WTC11 (cell line): ENCODE measurements around the gene MMP7. TPM values are rescaled to one million over a fixed set of nuclear protein-coding genes. Genes with fewer than 3 reads are reported as not detected.

ENCODE experiments used
- ATAC-seq: fragments of 200-7000 bp; cut with Tn5 transposase; 2 replicates; pipeline ENCODE4 v1.10.0; 2021; ENCODE audit warnings: mild to moderate bottlenecking, moderate library complexity
- CTCF ChIA-PET: fragments of 300-600 bp; sonication (Branson Sonifier 250); formaldehyde crosslinking; loops from one replicate; lab custom pipeline; 2021; ENCODE audit warnings: antibody characterized with exemption; lab: Charles Lee
- POLR2A ChIA-PET: fragments of 350-600 bp; sonication (Branson Sonifier 250); formaldehyde crosslinking; loops from one replicate; lab custom pipeline; 2021; ENCODE audit warnings: antibody characterized with exemption; lab: Charles Lee
- DNase-seq: peaks from one replicate; pipeline ENCODE4 v3.0.0; 2021; ENCODE audit warnings: low spot score
- H3K27ac Mint-ChIP-seq: 2 replicates; pipeline ENCODE4 v1.8.0; 2021; ENCODE audit warnings: mixed read lengths
- H3K27me3 Mint-ChIP-seq: 2 replicates; pipeline ENCODE4 v1.8.0; 2021; ENCODE audit warnings: low read depth, mild to moderate bottlenecking, moderate library complexity, mixed read lengths
- H3K36me3 Mint-ChIP-seq: 2 replicates; pipeline ENCODE4 v1.8.0; 2021; ENCODE audit warnings: mixed read lengths
- H3K4me1 Mint-ChIP-seq: 2 replicates; pipeline ENCODE4 v1.8.0; 2022; ENCODE audit warnings: mixed read lengths
- H3K4me3 Mint-ChIP-seq: 2 replicates; pipeline ENCODE4 v1.8.0; 2021; ENCODE audit warnings: mild to moderate bottlenecking, moderate library complexity, mixed read lengths
- H3K9me3 Mint-ChIP-seq: 2 replicates; pipeline ENCODE4 v1.8.0; 2021; ENCODE audit warnings: mixed read lengths
- CBFB ChIP-seq: sonication (generic); formaldehyde crosslinking; IDR thresholded peaks from 2 replicates; pipeline ENCODE4 v1.8.1; 2022; ENCODE audit warnings: mild to moderate bottlenecking, low read depth, missing genetic modification reagents
- KAT7 ChIP-seq: sonication (generic); formaldehyde crosslinking; IDR thresholded peaks from 2 replicates; pipeline ENCODE4 v1.8.1; 2023; ENCODE audit warnings: missing genetic modification reagents, mild to moderate bottlenecking, borderline replicate concordance
- NR2C2 ChIP-seq: sonication (generic); formaldehyde crosslinking; IDR thresholded peaks from 2 replicates; pipeline ENCODE4 v1.8.0; 2022; ENCODE audit warnings: mild to moderate bottlenecking, missing genetic modification reagents
- RELA ChIP-seq: sonication (generic); formaldehyde crosslinking; IDR thresholded peaks from 2 replicates; pipeline ENCODE4 v1.8.1; 2022; ENCODE audit warnings: missing genetic modification reagents, mild to moderate bottlenecking, borderline replicate concordance
- RORB ChIP-seq: fragments of 250-450 bp; sonication (Bioruptor Pico); IDR thresholded peaks from 2 replicates; pipeline ENCODE4 v1.9.0; 2021; ENCODE audit warnings: mild to moderate bottlenecking
- TEAD4 ChIP-seq: sonication (generic); formaldehyde crosslinking; IDR thresholded peaks from 2 replicates; pipeline ENCODE4 v1.8.0; 2022; ENCODE audit warnings: mild to moderate bottlenecking, missing genetic modification reagents
- TP53 ChIP-seq: sonication (generic); formaldehyde crosslinking; IDR thresholded peaks from 2 replicates; pipeline ENCODE4 v1.8.1; 2023; ENCODE audit warnings: mild to moderate bottlenecking, missing genetic modification reagents
- ZNF138 ChIP-seq: sonication (generic); formaldehyde crosslinking; conservative IDR thresholded peaks from 2 replicates; pipeline ENCODE4 v1.8.1; 2022; ENCODE audit warnings: mild to moderate bottlenecking, moderate library complexity, missing genetic modification reagents
- ZNF263 ChIP-seq: sonication (generic); formaldehyde crosslinking; IDR thresholded peaks from 2 replicates; pipeline ENCODE4 v1.8.1; 2022; ENCODE audit warnings: low read depth, mild to moderate bottlenecking, moderate library complexity, missing genetic modification reagents
- ZNF423 ChIP-seq: fragments of 250-450 bp; sonication (Bioruptor Pico); IDR thresholded peaks from 2 replicates; pipeline ENCODE4 v2.1.2; 2022; ENCODE audit warnings: mild to moderate bottlenecking, moderate library complexity
- total RNA-seq: library from RNA; stranded (reverse); gene quantifications from 3 replicates; pipeline ENCODE4 v1.2.3, GENCODE V29; 2021
- TF ChIP-seq, protein P1 (sequence below): sonication (generic); formaldehyde crosslinking; IDR thresholded peaks from 2 replicates; pipeline ENCODE4 v1.8.1; 2023; ENCODE audit warnings: mild to moderate bottlenecking, missing genetic modification reagents, borderline replicate concordance
- TF ChIP-seq, protein P2 (sequence below): sonication (generic); formaldehyde crosslinking; conservative IDR thresholded peaks from 2 replicates; pipeline ENCODE4 v1.8.1; 2023; ENCODE audit warnings: mild to moderate bottlenecking, low read depth, missing genetic modification reagents, moderate library complexity
- TF ChIP-seq, protein P3 (sequence below): sonication (generic); formaldehyde crosslinking; IDR thresholded peaks from 2 replicates; pipeline ENCODE4 v1.8.1; 2022; ENCODE audit warnings: mild to moderate bottlenecking, moderate library complexity, missing genetic modification reagents
- TF ChIP-seq, protein P4 (sequence below): sonication (generic); formaldehyde crosslinking; IDR thresholded peaks from 2 replicates; pipeline ENCODE4 v1.8.0; 2022; ENCODE audit warnings: missing genetic modification reagents
- TF ChIP-seq, protein P5 (sequence below): fragments of 250-450 bp; sonication (Bioruptor Pico); IDR thresholded peaks from 2 replicates; pipeline ENCODE4 v1.9.0; 2021; ENCODE audit warnings: mild to moderate bottlenecking, borderline replicate concordance
- TF ChIP-seq, protein P6 (sequence below): sonication (generic); formaldehyde crosslinking; IDR thresholded peaks from 2 replicates; pipeline ENCODE4 v1.8.1; 2022; ENCODE audit warnings: low read depth, missing genetic modification reagents, borderline replicate concordance

The MMP7 gene
- total RNA-seq, 1 experiment from 2014 or later, result 0.50 TPM

DNA sequence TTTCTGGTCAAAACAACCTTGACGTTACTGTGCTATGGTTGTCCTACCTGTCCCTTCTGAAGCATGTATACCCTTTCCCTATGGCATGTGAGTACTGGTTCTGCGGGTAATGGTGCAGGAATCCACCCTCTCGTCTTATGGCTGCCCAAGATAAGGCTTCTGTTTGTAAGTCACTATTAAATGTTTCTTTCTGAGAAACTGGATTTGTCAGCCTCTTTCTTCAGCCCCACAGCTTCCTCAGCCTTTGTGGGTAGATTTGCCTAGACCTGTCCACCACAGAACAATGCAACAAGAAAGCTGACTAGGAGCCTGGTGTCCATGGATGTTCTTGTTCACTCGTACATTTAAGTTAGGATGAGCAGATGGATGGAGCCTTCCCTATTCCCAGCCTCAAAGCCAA, 14.4 kb downstream of the MMP7 start:
- H3K27ac Mint-ChIP-seq, result no peak overlapping the region

DNA sequence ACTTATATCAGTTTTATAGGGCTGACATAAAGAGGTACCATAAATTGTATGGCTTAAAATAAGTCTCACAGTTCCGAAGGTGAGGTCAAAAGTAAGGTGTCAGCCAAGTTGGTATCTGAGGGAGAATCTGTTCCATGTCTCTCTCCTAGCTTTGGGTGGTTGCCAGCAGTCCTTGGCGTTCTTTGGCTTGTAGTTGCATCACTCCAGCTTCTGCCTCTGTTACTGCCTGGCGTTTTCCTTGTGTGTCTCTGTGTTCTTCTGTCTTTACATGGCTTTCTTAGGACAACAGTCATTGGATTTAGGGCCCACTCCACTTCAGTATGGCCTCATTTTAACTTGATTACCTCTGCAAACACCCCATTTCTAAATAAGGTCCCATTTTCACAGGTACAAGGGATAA, 16.7 kb downstream of the MMP7 start:
- Mint-ChIP-seq H3K27me3 (no peaks in the 10 kb centered on the region), H3K4me3 (no peak overlapping the region), H3K36me3 (no peaks in the 10 kb centered on the region), H3K27ac (no peak overlapping the region), H3K9me3 (no peaks in the 10 kb centered on the region)
- no peak for ATAC-seq
- no peak for DNase-seq
- ChIA-PET CTCF (no interaction called here), POLR2A (no interaction called here)
- TF ChIP-seq, protein P1, sequence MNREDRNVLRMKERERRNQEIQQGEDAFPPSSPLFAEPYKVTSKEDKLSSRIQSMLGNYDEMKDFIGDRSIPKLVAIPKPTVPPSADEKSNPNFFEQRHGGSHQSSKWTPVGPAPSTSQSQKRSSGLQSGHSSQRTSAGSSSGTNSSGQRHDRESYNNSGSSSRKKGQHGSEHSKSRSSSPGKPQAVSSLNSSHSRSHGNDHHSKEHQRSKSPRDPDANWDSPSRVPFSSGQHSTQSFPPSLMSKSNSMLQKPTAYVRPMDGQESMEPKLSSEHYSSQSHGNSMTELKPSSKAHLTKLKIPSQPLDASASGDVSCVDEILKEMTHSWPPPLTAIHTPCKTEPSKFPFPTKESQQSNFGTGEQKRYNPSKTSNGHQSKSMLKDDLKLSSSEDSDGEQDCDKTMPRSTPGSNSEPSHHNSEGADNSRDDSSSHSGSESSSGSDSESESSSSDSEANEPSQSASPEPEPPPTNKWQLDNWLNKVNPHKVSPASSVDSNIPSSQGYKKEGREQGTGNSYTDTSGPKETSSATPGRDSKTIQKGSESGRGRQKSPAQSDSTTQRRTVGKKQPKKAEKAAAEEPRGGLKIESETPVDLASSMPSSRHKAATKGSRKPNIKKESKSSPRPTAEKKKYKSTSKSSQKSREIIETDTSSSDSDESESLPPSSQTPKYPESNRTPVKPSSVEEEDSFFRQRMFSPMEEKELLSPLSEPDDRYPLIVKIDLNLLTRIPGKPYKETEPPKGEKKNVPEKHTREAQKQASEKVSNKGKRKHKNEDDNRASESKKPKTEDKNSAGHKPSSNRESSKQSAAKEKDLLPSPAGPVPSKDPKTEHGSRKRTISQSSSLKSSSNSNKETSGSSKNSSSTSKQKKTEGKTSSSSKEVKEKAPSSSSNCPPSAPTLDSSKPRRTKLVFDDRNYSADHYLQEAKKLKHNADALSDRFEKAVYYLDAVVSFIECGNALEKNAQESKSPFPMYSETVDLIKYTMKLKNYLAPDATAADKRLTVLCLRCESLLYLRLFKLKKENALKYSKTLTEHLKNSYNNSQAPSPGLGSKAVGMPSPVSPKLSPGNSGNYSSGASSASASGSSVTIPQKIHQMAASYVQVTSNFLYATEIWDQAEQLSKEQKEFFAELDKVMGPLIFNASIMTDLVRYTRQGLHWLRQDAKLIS (CRISPR knock-in tag), result no peak
- TF ChIP-seq NR2C2 (CRISPR knock-in tag), result no peak
- no peak for TF ChIP-seq ZNF423 (CRISPR knock-in tag)
- TF ChIP-seq KAT7, result no peak
- no peak for TF ChIP-seq TP53 (CRISPR knock-in tag)
- TF ChIP-seq, protein P2, sequence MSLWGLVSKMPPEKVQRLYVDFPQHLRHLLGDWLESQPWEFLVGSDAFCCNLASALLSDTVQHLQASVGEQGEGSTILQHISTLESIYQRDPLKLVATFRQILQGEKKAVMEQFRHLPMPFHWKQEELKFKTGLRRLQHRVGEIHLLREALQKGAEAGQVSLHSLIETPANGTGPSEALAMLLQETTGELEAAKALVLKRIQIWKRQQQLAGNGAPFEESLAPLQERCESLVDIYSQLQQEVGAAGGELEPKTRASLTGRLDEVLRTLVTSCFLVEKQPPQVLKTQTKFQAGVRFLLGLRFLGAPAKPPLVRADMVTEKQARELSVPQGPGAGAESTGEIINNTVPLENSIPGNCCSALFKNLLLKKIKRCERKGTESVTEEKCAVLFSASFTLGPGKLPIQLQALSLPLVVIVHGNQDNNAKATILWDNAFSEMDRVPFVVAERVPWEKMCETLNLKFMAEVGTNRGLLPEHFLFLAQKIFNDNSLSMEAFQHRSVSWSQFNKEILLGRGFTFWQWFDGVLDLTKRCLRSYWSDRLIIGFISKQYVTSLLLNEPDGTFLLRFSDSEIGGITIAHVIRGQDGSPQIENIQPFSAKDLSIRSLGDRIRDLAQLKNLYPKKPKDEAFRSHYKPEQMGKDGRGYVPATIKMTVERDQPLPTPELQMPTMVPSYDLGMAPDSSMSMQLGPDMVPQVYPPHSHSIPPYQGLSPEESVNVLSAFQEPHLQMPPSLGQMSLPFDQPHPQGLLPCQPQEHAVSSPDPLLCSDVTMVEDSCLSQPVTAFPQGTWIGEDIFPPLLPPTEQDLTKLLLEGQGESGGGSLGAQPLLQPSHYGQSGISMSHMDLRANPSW (CRISPR knock-in tag), result no peak
- no peak for TF ChIP-seq RELA
- no peak for TF ChIP-seq TEAD4 (CRISPR knock-in tag)
- TF ChIP-seq ZNF263 (CRISPR knock-in tag), result no peak
- TF ChIP-seq, protein P3, sequence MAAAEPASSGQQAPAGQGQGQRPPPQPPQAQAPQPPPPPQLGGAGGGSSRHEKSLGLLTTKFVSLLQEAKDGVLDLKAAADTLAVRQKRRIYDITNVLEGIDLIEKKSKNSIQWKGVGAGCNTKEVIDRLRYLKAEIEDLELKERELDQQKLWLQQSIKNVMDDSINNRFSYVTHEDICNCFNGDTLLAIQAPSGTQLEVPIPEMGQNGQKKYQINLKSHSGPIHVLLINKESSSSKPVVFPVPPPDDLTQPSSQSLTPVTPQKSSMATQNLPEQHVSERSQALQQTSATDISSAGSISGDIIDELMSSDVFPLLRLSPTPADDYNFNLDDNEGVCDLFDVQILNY (CRISPR knock-in tag), result no peak
- TF ChIP-seq RORB, result no peak
- TF ChIP-seq, protein P4, sequence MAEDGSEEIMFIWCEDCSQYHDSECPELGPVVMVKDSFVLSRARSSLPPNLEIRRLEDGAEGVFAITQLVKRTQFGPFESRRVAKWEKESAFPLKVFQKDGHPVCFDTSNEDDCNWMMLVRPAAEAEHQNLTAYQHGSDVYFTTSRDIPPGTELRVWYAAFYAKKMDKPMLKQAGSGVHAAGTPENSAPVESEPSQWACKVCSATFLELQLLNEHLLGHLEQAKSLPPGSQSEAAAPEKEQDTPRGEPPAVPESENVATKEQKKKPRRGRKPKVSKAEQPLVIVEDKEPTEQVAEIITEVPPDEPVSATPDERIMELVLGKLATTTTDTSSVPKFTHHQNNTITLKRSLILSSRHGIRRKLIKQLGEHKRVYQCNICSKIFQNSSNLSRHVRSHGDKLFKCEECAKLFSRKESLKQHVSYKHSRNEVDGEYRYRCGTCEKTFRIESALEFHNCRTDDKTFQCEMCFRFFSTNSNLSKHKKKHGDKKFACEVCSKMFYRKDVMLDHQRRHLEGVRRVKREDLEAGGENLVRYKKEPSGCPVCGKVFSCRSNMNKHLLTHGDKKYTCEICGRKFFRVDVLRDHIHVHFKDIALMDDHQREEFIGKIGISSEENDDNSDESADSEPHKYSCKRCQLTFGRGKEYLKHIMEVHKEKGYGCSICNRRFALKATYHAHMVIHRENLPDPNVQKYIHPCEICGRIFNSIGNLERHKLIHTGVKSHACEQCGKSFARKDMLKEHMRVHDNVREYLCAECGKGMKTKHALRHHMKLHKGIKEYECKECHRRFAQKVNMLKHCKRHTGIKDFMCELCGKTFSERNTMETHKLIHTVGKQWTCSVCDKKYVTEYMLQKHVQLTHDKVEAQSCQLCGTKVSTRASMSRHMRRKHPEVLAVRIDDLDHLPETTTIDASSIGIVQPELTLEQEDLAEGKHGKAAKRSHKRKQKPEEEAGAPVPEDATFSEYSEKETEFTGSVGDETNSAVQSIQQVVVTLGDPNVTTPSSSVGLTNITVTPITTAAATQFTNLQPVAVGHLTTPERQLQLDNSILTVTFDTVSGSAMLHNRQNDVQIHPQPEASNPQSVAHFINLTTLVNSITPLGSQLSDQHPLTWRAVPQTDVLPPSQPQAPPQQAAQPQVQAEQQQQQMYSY (CRISPR knock-in tag), result no peak
- TF ChIP-seq, protein P5, sequence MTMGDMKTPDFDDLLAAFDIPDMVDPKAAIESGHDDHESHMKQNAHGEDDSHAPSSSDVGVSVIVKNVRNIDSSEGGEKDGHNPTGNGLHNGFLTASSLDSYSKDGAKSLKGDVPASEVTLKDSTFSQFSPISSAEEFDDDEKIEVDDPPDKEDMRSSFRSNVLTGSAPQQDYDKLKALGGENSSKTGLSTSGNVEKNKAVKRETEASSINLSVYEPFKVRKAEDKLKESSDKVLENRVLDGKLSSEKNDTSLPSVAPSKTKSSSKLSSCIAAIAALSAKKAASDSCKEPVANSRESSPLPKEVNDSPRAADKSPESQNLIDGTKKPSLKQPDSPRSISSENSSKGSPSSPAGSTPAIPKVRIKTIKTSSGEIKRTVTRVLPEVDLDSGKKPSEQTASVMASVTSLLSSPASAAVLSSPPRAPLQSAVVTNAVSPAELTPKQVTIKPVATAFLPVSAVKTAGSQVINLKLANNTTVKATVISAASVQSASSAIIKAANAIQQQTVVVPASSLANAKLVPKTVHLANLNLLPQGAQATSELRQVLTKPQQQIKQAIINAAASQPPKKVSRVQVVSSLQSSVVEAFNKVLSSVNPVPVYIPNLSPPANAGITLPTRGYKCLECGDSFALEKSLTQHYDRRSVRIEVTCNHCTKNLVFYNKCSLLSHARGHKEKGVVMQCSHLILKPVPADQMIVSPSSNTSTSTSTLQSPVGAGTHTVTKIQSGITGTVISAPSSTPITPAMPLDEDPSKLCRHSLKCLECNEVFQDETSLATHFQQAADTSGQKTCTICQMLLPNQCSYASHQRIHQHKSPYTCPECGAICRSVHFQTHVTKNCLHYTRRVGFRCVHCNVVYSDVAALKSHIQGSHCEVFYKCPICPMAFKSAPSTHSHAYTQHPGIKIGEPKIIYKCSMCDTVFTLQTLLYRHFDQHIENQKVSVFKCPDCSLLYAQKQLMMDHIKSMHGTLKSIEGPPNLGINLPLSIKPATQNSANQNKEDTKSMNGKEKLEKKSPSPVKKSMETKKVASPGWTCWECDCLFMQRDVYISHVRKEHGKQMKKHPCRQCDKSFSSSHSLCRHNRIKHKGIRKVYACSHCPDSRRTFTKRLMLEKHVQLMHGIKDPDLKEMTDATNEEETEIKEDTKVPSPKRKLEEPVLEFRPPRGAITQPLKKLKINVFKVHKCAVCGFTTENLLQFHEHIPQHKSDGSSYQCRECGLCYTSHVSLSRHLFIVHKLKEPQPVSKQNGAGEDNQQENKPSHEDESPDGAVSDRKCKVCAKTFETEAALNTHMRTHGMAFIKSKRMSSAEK (CRISPR knock-in tag), result no peak
- no peak for TF ChIP-seq ZNF138
- TF ChIP-seq, protein P6, sequence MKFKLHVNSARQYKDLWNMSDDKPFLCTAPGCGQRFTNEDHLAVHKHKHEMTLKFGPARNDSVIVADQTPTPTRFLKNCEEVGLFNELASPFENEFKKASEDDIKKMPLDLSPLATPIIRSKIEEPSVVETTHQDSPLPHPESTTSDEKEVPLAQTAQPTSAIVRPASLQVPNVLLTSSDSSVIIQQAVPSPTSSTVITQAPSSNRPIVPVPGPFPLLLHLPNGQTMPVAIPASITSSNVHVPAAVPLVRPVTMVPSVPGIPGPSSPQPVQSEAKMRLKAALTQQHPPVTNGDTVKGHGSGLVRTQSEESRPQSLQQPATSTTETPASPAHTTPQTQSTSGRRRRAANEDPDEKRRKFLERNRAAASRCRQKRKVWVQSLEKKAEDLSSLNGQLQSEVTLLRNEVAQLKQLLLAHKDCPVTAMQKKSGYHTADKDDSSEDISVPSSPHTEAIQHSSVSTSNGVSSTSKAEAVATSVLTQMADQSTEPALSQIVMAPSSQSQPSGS (CRISPR knock-in tag), result no peak
- TF ChIP-seq, all 79 proteins: peak for 0
- H3K4me1 Mint-ChIP-seq, result no peaks in the 10 kb centered on the region

More for the DNA sequence above, 14.4 kb downstream of the MMP7 start:
- TF ChIP-seq CBFB (CRISPR knock-in tag), result no peak
- no peak for TF ChIP-seq RELA
- TF ChIP-seq, all 79 proteins: peak for 0
- ChIA-PET POLR2A (no interaction called here), CTCF (interaction anchor here (1.6 to 1.7 kb wide), 2 partner anchors 97 to 174 kb away, joined by 4 to 8 read pairs; no protein-coding TSS in a partner anchor)
- H3K27me3 Mint-ChIP-seq, result peaks cover 4% of the 10 kb centered on the region
- DNase-seq (no peak), ATAC-seq (no peak)
- no peaks in the 10 kb centered on the region for H3K36me3 Mint-ChIP-seq
- no peaks in the 10 kb centered on the region for H3K9me3 Mint-ChIP-seq
- no peaks in the 10 kb centered on the region for H3K4me1 Mint-ChIP-seq
- H3K4me3 Mint-ChIP-seq, result no peak overlapping the region
